GM19395 (cell line): Measurements from ENCODE around the gene B4GALNT4.
"Not testable (repeated sequence)": the region's sequence is repeated elsewhere in the genome, so short reads cannot be mapped to it uniquely, and the experiment has no call there.

Experiments used
- ATAC-seq: cut with Tn5 transposase; IDR thresholded peaks from one replicate; pipeline ENCODE4 v1.9.1; 2021; ENCODE audit warnings: mild to moderate bottlenecking, moderate library complexity; ENCODE audit not compliant: unreplicated experiment

The B4GALNT4 gene

DNA sequence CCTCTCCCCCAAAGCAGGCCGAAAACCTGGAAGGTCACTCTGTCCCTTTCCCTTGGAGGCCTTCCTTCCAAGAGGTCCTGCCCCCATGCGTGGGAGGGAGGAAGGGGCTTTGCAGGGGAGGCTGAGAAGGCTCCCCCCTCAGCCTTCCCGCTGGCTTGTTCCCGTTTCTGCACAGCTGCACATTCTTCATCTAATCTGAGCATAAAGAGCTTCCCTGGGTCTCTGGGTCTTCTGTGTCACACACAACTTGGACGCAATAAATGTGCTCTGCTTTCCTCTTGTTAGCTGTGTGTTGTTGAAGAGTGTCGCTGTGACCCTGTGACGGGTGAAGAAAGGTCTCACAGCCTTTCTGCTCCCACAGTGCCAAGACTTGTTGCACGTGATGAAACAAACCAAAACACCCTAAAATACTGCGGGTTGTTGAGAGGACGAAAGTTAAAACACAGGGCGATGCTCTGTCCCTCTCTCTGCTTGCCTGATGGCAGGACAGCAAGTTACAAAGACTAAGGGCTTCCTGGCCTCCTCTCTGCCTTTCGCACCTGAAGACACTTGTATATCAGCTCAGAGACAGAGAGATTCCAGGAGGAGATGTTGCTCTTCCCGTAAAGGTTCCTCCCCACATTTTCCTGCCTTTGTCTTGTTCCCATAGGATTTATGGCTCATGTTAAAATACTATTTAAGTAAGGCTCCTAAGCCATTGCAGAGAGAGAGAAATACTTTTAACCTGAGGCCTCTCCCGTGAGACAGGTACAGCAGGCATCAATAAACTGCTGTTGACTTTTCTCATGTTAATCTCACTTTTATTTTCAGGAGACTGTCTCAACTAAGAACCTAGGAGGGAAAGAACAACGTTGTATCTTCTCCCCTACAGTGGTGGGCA, 33.3 kb upstream of the B4GALNT4 start:
- ATAC-seq, result no peak

DNA sequence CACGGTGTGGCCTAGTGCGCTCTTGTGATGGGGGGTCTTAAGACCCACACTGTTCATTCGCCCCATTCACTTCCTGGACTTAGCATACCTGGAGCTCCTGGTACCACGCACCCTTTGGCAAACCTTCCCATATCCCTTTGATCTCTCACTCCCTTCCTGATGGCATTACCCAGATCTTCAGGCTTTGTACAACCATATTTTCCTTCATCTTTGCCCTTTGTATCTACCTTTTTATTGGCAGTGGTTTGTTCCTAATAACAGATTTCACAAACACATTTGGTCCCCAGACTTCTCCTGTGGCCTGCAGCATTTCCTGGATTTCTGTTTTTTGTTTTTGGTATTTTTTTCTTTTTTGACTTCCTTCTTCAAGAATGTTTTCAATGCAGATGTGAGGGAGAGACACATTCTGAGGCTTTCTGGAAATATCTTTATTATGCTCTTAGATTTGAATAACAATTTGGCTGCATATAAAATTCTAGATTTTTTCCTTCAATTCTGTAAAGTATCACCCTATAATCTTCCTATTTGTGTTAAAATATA, 32.6 kb upstream of the B4GALNT4 start:
- no peak for ATAC-seq

DNA sequence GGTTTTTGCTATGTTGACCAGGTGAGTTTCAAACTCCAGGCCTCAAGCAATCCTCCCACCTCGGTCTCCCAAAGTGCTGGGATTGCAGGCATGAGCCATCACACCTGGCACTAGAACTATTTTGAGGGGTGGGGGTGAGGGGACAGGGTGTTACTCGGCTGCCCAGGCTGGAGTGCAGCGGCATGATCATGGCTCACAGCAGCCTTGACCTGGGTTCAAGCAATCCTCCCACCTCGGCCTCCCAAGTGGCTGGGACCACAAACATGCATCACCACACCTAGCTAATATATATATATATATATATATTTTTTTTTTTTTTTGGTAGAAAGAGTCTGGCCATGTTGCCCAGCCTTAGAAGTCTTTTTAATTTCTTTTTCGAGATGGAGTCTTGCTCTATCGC, 31.6 kb upstream of the B4GALNT4 start:
- no peak for ATAC-seq

DNA sequence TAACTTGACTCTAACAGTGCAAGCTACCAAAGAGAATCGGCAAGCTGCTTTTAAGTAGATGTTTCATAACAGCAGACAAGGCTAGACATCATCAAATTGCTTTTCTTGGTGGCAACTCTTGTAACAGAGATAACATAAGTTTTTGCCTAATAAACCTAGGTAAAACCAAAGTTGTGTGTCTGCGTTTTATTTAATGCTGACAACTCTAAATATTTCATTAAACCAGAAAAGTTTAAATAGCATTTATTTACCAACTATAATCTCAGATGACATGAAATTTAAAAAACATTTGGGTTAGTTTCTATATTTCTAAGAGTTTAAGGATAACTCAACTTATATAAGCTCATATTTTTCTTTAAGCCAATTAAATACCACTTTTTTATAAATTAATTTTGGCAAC, 29.3 kb upstream of the B4GALNT4 start:
- no peak for ATAC-seq

DNA sequence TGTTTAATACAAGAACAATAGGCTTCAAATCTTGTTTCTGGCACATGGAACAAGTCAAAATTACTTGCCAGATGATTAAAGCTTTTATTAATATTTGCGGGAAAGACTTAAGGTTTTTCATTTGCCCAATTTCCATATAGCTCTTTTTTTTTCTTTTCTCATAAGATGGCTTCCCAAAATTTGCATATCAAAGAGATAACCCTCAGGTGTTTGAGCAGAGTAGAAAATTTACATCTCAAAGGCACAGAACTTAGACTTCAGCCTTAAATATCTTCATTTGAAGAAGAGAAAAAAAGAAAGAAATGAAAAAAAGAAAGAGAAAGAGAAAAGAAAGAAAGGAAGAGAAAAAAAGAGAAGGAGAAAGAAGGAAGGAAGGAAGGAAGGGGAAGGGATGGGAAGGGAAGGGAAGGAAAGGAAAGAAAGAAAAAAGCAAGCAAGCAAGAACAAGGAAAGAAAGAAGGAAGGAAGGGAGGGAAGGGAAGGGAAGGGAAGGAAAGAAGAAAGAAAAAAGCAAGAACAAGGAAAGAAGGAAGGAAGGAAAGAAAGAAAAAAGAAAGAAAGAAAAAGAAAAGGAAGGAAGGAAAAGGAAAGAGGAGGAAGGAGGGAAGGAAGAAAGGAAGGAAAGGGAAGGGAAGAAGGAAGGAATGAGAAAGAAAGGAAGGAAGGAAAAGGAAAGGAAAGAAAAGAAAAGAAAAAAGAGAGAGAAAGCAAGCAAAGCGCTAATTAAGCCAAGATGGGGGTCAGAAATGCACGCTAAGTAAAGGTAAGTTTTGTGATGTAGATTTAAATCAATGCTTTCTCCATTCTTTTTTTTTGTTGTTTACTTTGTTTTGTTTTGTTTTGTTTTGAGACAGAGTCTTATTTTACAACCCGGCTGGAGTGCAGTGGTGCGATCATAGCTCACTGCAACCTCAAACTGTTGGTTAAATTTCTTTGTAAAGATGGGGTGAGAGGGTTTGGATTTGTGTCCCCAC, 28.5 kb upstream of the B4GALNT4 start:
- ATAC-seq, result no peak

DNA sequence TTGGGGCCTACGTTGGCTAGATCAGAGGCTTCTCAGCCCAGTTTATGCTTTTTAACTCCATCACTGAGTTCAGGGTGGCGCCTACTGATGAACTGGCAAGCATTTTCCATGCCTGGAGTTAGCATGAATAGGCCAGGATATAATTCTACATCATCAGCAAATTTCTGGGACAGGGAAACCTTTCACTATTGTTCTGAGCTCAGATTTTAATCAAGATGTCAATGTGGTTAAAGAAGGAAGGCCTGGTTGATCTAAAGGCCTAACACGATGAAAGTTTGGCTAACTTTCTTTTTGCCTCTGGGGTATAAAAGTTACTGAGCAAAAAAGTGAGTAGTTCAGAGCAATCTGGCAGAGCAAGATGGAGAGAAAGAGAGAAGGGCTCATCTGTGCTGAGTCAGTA, 27.0 kb upstream of the B4GALNT4 start:
- ATAC-seq, result no peak

DNA sequence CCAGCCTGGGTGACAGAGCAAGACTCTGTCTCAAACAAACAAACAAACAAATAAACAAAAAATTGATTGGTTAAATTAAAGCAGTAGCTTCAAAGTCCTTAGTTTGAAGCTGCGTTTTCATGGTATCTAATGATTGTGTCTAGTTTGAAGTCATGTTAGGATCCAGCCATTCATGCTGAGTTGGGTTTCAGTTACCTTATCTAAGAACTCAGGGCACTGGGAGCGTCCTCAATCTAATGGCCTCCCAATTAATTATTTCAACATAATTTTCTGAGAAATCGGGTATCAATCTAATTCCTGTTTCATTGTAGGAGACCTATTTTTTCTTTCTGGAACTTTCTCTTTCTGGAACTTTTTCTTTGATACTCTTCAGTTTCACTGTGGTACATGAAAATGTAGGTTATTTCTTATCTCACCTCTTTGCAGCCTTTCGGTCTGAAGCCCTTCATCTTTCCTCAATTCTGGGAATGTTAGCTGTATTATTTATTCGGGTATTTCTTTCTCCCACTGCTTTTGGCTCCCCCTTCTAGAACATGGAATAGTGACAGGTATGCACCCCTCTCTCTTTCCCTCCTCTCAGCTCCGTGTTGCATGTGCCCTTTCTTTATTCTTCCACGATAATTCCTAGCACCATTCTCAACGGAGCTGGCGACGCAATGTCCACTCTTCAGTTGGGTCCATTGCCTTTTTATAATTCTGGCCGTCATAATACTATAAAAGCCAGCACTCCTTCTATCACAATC, 24.3 kb upstream of the B4GALNT4 start:
- ATAC-seq, result no peak

DNA sequence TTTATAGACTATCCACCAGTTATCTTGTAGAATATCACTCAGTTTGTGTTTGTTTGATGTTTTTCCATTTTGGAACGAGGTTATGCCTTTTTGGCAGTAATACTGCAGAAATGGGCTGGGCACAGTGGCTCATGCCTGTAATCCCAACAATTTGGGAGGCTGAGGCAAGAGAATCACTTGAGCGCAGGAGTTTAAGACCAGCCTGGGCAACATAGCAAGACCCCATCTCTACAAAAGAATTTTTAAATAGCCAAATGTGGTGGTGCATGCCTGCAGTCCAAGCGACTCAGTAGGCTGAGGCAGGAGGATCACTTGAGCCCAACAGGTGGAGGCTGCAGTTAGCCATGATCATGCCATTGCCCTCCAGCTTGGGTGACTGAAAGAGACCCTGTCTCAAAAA, 22.8 kb upstream of the B4GALNT4 start:
- ATAC-seq, result no peak

DNA sequence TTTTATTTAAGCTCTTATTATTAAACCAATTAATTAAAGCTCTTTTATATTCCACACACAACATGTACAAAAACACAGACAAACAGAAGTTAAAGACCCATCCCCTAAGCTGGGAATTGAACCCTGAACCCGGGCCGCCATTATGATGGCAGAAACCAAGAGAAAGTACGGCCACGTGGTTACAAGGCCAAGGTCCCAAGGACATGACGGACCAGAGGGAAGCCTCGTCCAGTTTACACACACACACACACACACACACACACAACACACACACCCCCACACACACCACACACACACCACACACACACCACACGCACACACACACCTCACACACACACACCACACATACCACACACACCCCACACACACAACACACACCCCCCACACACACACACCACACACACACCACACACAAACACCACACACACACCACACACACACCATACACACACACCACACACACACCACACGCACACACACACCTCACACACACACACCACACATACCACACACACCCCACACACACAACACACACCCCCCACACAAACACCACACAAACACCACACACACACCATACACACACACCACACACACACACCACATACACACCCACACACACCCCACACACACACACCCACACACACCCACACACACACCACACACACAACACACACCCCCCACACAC, 19.9 kb upstream of the B4GALNT4 start:
- ATAC-seq, result not testable (repeated sequence)

DNA sequence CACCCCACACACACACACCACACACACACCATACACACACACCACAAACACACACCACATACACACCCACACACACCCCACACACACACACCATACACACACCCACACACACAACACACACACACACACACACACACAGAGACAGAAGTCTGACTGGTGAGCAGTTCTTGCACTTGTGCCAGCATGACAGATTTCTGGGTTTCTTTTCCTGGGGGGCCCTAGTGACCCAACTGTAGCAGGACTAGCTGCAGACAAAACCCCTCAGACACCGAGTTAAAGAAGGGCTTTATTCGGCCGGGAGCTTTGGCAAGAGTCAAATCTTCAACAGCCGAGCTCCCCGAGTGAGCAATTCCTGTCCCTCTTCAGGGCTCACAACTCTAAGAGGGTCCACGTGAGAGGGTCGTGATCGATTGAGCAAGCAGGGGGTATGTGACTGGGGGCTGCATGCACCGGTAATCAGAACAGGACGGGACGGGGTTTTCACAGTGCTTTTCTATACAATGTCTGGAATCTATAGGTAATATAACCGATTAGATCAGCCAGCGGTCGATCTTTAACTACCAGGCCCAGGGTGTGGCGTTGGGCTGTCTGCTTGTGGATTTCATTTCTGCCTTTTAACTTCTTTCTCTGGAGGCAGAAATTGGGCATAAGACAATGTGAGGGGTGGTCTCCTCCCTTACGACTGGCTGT, 19.1 kb upstream of the B4GALNT4 start:
- ATAC-seq, result not testable (repeated sequence)

DNA sequence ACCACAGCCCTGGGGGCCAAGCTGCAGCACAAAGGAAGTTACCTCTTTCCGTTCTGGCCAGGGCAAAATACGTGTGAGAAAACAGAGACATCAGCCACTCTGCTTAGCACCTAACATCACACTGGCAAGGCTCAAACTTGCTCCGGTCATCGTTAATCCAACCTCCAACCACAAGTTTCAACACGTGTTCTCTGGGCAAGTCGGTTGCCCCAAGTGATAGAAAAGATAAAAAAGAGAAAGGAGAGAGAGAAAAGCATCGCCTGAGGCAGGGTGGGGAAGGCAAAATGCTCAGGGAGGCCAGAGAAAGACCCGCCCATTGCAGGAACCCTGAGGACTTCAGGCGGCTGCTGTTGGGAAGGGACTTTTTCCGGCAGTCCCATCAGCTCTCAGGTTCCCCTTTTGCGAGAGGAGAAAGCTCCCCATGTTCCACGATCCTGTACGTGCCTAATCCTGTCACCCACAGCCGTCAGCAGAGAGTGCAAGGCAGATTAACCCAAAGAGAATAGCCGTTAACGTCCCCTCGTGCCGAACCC, 18.5 kb upstream of the B4GALNT4 start:
- no peak for ATAC-seq

DNA sequence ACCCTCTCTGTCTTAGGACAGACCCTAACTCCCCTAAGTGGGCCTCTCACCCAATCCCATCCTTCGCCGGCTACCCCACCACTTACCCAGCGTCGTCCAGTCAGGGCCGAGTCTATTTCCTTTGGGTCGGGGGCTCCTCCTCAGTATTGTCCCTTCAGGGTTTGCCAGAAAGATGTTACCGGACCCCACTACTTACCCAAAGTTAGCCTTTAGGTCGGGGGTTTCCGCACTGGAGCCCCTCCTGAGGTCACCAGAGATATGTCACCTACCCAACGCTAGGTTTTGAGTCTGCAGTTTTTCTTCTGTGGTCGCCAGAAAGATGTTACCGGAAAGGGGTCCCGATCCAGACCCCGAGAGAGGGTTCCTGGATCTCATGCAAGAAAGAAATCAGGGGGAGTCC, 17.9 kb upstream of the B4GALNT4 start:
- ATAC-seq, result no peak

DNA sequence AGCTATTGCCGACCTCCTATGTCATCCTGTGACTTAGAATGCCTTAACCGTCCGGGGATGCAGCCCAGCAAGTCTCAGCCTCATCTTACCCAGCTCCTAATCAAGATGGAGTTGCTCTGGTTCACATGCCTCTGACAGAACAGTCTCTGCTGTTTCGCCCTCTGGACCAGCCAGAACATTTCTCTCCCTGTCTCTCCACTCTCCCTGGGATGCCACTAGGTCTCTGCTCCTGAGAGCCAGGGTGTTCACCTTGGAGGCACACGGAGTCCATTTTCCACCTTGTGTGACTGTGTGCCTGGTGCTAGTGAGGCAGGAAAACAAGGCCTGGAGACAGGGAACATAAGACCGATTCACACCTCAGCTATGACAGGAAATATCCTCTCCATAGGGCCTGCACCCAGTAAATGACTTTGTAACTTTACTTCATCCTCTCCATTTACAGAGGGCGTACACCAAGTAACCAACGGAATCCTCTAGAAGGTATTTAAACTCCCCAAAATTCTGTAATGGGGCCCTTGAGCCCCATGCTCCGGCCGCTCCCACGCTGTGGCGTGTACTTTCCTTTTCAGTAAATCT, 16.8 kb upstream of the B4GALNT4 start:
- ATAC-seq, result no peak

DNA sequence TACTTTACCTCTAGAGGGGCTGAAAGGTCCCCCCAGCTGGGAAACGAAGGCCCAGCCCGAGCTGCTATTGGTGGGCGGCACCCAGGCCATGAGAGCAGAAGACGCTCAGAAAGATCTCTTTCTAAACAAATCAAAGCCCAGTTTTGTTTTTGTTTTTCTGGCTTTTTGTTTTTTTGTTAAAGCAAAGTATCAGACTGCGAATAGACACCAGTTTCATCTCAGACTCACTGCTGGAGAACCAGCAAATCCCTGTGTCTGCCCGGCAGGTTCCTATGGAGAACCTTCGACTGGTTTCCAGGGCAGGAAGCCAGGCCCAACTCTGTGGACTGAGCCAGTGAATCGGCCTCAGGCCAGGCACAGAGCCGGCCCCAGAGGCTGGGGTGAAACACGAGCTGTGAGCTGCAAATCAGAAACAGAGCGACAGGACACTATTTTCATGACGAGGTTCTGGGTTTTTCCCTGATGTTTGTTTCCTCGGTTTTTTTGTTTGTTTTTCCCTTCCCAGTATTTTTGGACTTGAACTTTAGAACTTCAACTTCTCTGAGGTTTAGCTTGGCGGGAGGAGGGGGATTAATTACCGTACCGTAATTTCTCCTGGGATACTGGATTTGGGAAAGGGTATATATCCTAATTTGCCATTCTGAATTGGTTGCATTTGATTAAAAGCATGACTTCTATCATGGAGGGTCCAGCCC, 16.0 kb upstream of the B4GALNT4 start:
- ATAC-seq, result no peak

DNA sequence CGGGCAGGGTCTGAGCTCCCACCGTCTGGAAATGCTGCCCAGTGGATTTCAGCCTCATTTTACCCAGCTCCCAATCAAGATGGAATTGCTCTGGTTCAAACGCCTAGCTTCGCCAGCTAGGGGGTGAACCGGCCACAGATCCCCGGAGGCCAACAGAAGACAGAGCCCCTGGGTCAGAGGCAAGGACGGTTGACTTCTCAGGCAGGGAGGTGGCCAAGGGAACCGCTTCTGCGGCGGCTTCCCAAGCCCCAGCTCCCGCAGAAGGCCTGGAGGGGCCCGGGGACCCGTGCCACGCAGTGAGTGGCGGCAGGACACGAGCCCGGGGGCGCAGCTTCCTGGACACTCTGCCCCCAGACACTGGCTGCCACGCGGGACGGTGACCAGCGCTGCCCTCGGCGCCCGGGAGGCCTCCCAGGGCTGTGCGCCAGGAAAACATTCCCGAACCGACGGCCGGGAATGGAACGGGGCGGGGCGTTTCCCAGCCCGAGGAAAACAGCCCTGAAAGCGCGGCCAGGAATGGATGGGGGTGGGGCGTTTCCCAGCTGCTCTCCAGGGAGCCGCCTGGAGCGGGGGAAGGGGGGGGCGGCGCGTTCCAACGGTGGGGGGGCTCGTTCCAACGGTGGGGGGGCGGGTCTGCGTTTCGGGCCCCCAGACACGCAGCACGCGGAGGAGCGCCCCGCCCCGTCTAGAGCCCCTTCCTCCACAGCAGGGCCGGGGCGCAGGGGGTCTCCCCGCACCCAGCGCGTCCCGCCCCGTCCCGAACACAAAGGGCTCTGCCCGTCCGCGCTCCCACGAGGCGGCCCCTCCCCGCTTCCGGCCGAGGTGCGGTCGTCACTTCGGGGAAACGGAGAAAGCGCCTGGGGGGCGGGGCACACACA, 13.5 kb upstream of the B4GALNT4 start:
- no peak for ATAC-seq

DNA sequence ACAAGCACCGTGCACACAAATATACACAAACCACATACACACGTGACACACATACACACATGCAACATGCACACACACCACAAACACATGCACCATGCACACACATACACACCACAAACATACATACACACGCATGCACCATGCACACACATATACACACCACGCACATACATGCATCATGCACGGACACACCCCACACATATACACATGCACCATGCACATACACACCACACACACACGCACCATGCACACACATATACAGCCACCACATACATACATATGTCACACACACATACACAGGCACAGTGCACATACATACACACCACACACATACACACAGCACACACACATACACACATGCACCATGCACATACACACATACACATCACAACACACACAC, 12.7 kb upstream of the B4GALNT4 start:
- ATAC-seq, result no peak

DNA sequence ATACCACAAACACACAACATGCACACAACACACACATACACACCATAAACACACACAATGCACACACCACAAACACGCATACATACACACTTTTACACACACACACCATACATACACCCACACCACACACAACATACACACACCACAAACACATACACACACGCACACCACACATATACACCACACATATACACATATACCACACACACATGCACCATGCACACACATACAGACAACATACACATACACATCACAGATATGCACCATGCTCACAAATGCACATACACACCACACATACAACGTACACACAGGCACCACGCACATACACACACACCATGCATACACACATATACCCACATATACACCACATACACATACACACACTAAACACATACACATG, 11.7 kb upstream of the B4GALNT4 start:
- ATAC-seq, result no peak
